Eye (tissue), 1 donor: ENCODE data around the gene EVX2.
A peak's percentile ranks its signal among the peaks of the same experiment; 100 is the strongest.

Experiments used
- DNase-seq: peaks from one replicate; pipeline ENCODE4 v3.0.0-alpha.2; 2015

Gene EVX2

GRCh38 chr2:176083796-176084261 lies at the start of gene EVX2:
Gene EVX2, minus strand, starts transcription at chr2:176083962. Its CDS starts 186 bp downstream, at chr2:176083776.
- peak; percentile 64 for DNase-seq

GRCh38 chr2:176133389-176133788 lies 49.6 kb upstream of the EVX2 start:
- no peak for DNase-seq

- DNase-seq = peak; percentile 75
Measured at GRCh38 chr2:176132205-176133171, 48.7 kb upstream of the EVX2 start.

GRCh38 chr2:176131848-176132158 lies 48.0 kb upstream of the EVX2 start:
- no peak for DNase-seq

GRCh38 chr2:176130957-176131847 lies 47.4 kb upstream of the EVX2 start:
- DNase-seq = peak; percentile 71

- peak; percentile 75 for DNase-seq
Measured at GRCh38 chr2:176130147-176130956, 46.6 kb upstream of the EVX2 start.

GRCh38 chr2:176129813-176130146 lies 46.0 kb upstream of the EVX2 start:
- no peak for DNase-seq

- DNase-seq = peak; percentile 84
Measured at GRCh38 chr2:176128982-176129796, 45.4 kb upstream of the EVX2 start, which contains the start of gene HOXD8. Gene HOXD8, plus strand, starts transcription at chr2:176129705. Its CDS starts 662 bp downstream, at chr2:176130367.

- peak; percentile 75 for DNase-seq
Measured at GRCh38 chr2:176128172-176128981, 44.6 kb upstream of the EVX2 start.

- no peak for DNase-seq
Measured at GRCh38 chr2:176127774-176128072, 44.0 kb upstream of the EVX2 start.

GRCh38 chr2:176126929-176127773 lies 43.4 kb upstream of the EVX2 start:
- peak; percentile 93 for DNase-seq

- no peak for DNase-seq
Measured at GRCh38 chr2:176125772-176126054, 42.0 kb upstream of the EVX2 start.

- DNase-seq = no peak
Measured at GRCh38 chr2:176124947-176125771, 41.4 kb upstream of the EVX2 start.

GRCh38 chr2:176124110-176124946 lies 40.6 kb upstream of the EVX2 start:
- DNase-seq = no peak

- DNase-seq = no peak
Measured at GRCh38 chr2:176123411-176124109, 39.8 kb upstream of the EVX2 start.

GRCh38 chr2:176122683-176123410 lies 39.1 kb upstream of the EVX2 start, which contains the start of gene HOXD9:
Gene HOXD9, plus strand, starts transcription at chr2:176122719. Its CDS starts 50 bp downstream, at chr2:176122769.
- DNase-seq = no peak
